HepG2 (cell line): Measurements from ENCODE around the gene CHST3. TPM values are rescaled to one million over a fixed set of nuclear protein-coding genes. Genes with fewer than 3 reads are reported as not detected.

Experiments used
- NR2F6 ChIP-seq, 2 experiments: IDR thresholded peaks; 2 replicates each; pipeline ENCODE4 v1.6.1; 2016; ENCODE audit warnings: antibody characterized with exemption in 1 of 2, mild to moderate bottlenecking in 1 of 2
- SP140L ChIP-seq: sonication (generic); formaldehyde crosslinking; IDR thresholded peaks from 2 replicates; pipeline ENCODE4 v1.4.0; 2020; ENCODE audit warnings: missing genetic modification reagents, borderline replicate concordance
- ZNF335 ChIP-seq: sonication (generic); formaldehyde crosslinking; IDR thresholded peaks from 2 replicates; pipeline ENCODE4 v1.4.0; 2020; ENCODE audit warnings: missing genetic modification reagents
- ZNF776 ChIP-seq: sonication (generic); formaldehyde crosslinking; IDR thresholded peaks from 2 replicates; pipeline ENCODE4 v1.4.0; 2020; ENCODE audit warnings: mild to moderate bottlenecking, missing genetic modification reagents
- ZNF883 ChIP-seq: sonication (generic); formaldehyde crosslinking; IDR thresholded peaks from 2 replicates; pipeline ENCODE4 v1.5.1; 2020; ENCODE audit warnings: mild to moderate bottlenecking, missing genetic modification reagents; ENCODE audit errors: not compliant biosample characterization
- polyA plus RNA-seq, 8 experiments: library from polyadenylated mRNA; depleted of rRNA in 3 of 8; stranded (reverse) in 7 of 8; unstranded in 1 of 8; fragments of >200 nt; fragmentation: Illumina TruSeq in 4 of 8; extraction: Trizol in 4 of 8; gene quantifications; 2 replicates each; pipeline versions ENCODE4 v1.2.1 to v1.2.3, GENCODE V29; 2011 to 2016; ENCODE audit warnings: low read depth in 4 of 8, missing spikeins in 1 of 8, mixed read lengths in 1 of 8; ENCODE audit not compliant: insufficient read depth in 1 of 8
- total RNA-seq, 5 experiments: library from RNA; depleted of rRNA; stranded (reverse); fragments of >200 nt; fragmentation: Illumina TruSeq; extraction: Trizol; gene quantifications; 2 replicates each; pipeline ENCODE4 v1.2.3, GENCODE V29; 2016; ENCODE audit warnings: low read depth in 1 of 5
- TF ChIP-seq, protein P1 (sequence below): sonication (generic); formaldehyde crosslinking; conservative IDR thresholded peaks from 2 replicates; pipeline ENCODE4 v1.8.0; 2022; ENCODE audit warnings: missing genetic modification reagents
- TF ChIP-seq, protein P2 (sequence below): sonication (generic); formaldehyde crosslinking; IDR thresholded peaks from 2 replicates; pipeline ENCODE4 v1.4.0; 2020; ENCODE audit warnings: mild to moderate bottlenecking, missing genetic modification reagents
- TF ChIP-seq, protein P3 (sequence below): sonication (generic); formaldehyde crosslinking; IDR thresholded peaks from 2 replicates; pipeline ENCODE4 v1.4.0; 2020; ENCODE audit warnings: missing genetic modification reagents
- TF ChIP-seq, protein P4 (sequence below): IDR thresholded peaks from 2 replicates; pipeline ENCODE4 v1.6.1; 2016
- TF ChIP-seq, protein P5 (sequence below): sonication (generic); formaldehyde crosslinking; IDR thresholded peaks from 2 replicates; pipeline ENCODE4 v1.5.0; 2020; ENCODE audit warnings: mild to moderate bottlenecking, missing genetic modification reagents
- TF ChIP-seq, protein P6 (sequence below): sonication (generic); formaldehyde crosslinking; IDR thresholded peaks from 2 replicates; pipeline ENCODE4 v1.5.1; 2020; ENCODE audit warnings: missing genetic modification reagents, mild to moderate bottlenecking, borderline replicate concordance
- TF ChIP-seq, protein P7 (sequence below): sonication (generic); formaldehyde crosslinking; IDR thresholded peaks from 2 replicates; pipeline ENCODE4 v1.8.1; 2023; ENCODE audit warnings: missing genetic modification reagents, mild to moderate bottlenecking, borderline replicate concordance
- TF ChIP-seq, protein P8 (sequence below): sonication (generic); formaldehyde crosslinking; IDR thresholded peaks from 2 replicates; pipeline ENCODE4 v1.4.0; 2020; ENCODE audit warnings: missing genetic modification reagents, low read depth, mild to moderate bottlenecking, borderline replicate concordance

CHST3 gene
- total and polyA plus RNA-seq, 2 of the 13 experiments (the other 11 are each of a cell fraction or from before 2014, with no cell fraction given) = 7.2 to 18.7 TPM

DNA sequence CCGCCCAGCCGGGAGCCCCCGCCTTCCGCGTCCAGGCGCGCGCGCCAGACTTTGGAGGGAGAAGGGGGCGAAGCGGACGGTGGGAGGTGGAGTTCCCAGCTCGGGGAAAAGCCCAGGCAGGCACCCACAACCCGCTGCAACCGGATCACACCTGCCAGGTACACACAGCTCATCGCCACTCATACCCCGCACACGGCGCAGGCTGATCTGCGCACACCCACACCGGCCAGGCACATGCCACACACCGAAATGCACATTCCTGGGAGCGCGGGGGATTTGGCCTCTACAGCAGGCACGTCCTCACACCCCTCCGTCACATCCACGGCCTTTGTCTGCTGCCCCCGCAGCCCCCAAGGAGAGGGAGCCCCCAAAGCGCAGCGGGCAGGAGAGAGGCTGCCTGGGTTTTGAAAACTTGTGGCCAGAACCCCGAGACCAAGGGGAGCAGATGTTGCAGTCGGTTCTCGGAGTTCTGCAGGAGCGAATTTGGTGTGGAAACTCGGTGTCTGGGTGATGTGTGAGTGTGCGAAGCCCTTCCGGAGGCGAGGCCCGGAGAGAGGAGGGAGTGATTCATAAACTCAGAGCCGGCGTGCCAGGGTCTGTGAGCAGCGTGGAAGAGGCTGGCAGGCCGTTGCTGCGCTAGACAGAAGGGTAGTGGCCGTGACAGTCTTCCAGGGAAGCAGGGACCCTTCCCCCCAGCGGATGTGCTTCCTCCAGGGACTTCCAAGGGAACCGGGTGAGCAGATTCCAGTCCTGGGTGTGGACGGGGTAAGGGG is 734 bp downstream of the CHST3 start (continued):
- TF ChIP-seq, protein P1, sequence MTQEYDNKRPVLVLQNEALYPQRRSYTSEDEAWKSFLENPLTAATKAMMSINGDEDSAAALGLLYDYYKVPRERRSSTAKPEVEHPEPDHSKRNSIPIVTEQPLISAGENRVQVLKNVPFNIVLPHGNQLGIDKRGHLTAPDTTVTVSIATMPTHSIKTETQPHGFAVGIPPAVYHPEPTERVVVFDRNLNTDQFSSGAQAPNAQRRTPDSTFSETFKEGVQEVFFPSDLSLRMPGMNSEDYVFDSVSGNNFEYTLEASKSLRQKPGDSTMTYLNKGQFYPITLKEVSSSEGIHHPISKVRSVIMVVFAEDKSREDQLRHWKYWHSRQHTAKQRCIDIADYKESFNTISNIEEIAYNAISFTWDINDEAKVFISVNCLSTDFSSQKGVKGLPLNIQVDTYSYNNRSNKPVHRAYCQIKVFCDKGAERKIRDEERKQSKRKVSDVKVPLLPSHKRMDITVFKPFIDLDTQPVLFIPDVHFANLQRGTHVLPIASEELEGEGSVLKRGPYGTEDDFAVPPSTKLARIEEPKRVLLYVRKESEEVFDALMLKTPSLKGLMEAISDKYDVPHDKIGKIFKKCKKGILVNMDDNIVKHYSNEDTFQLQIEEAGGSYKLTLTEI = no peak
- peak; percentile 44 for TF ChIP-seq ZNF776 (CRISPR knock-in tag)
- no peak for TF ChIP-seq ZNF883 (CRISPR knock-in tag)
- TF ChIP-seq, protein P2, sequence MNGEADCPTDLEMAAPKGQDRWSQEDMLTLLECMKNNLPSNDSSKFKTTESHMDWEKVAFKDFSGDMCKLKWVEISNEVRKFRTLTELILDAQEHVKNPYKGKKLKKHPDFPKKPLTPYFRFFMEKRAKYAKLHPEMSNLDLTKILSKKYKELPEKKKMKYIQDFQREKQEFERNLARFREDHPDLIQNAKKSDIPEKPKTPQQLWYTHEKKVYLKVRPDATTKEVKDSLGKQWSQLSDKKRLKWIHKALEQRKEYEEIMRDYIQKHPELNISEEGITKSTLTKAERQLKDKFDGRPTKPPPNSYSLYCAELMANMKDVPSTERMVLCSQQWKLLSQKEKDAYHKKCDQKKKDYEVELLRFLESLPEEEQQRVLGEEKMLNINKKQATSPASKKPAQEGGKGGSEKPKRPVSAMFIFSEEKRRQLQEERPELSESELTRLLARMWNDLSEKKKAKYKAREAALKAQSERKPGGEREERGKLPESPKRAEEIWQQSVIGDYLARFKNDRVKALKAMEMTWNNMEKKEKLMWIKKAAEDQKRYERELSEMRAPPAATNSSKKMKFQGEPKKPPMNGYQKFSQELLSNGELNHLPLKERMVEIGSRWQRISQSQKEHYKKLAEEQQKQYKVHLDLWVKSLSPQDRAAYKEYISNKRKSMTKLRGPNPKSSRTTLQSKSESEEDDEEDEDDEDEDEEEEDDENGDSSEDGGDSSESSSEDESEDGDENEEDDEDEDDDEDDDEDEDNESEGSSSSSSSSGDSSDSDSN (CRISPR knock-in tag) = no peak; the same call in 1 of the 2 replicates
- TF ChIP-seq, protein P3, sequence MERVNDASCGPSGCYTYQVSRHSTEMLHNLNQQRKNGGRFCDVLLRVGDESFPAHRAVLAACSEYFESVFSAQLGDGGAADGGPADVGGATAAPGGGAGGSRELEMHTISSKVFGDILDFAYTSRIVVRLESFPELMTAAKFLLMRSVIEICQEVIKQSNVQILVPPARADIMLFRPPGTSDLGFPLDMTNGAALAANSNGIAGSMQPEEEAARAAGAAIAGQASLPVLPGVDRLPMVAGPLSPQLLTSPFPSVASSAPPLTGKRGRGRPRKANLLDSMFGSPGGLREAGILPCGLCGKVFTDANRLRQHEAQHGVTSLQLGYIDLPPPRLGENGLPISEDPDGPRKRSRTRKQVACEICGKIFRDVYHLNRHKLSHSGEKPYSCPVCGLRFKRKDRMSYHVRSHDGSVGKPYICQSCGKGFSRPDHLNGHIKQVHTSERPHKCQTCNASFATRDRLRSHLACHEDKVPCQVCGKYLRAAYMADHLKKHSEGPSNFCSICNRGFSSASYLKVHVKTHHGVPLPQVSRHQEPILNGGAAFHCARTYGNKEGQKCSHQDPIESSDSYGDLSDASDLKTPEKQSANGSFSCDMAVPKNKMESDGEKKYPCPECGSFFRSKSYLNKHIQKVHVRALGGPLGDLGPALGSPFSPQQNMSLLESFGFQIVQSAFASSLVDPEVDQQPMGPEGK (CRISPR knock-in tag) = no peak; the same call in 1 of the 2 replicates
- no peak for TF ChIP-seq ZNF335 (CRISPR knock-in tag)
- TF ChIP-seq, protein P4, sequence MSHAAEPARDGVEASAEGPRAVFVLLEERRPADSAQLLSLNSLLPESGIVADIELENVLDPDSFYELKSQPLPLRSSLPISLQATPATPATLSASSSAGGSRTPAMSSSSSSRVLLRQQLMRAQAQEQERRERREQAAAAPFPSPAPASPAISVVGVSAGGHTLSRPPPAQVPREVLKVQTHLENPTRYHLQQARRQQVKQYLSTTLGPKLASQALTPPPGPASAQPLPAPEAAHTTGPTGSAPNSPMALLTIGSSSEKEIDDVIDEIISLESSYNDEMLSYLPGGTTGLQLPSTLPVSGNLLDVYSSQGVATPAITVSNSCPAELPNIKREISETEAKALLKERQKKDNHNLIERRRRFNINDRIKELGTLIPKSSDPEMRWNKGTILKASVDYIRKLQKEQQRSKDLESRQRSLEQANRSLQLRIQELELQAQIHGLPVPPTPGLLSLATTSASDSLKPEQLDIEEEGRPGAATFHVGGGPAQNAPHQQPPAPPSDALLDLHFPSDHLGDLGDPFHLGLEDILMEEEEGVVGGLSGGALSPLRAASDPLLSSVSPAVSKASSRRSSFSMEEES (CRISPR knock-in tag) = no peak
- TF ChIP-seq, protein P5, sequence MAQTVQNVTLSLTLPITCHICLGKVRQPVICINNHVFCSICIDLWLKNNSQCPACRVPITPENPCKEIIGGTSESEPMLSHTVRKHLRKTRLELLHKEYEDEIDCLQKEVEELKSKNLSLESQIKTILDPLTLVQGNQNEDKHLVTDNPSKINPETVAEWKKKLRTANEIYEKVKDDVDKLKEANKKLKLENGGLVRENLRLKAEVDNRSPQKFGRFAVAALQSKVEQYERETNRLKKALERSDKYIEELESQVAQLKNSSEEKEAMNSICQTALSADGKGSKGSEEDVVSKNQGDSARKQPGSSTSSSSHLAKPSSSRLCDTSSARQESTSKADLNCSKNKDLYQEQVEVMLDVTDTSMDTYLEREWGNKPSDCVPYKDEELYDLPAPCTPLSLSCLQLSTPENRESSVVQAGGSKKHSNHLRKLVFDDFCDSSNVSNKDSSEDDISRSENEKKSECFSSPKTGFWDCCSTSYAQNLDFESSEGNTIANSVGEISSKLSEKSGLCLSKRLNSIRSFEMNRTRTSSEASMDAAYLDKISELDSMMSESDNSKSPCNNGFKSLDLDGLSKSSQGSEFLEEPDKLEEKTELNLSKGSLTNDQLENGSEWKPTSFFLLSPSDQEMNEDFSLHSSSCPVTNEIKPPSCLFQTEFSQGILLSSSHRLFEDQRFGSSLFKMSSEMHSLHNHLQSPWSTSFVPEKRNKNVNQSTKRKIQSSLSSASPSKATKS = no peak
- TF ChIP-seq, protein P6, sequence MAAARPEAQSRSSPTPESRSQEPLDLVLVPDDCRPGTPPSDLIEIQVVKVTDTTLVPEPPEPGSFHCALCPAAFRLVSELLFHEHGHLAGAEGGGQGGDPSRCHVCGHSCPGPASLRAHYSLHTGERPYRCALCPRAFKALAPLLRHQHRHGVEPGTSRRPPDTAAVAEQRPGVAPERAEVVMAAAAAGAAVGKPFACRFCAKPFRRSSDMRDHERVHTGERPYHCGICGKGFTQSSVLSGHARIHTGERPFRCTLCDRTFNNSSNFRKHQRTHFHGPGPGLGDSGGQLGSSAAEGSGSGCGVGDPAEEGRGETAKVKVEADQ (CRISPR knock-in tag) = no peak
- TF ChIP-seq, protein P7, sequence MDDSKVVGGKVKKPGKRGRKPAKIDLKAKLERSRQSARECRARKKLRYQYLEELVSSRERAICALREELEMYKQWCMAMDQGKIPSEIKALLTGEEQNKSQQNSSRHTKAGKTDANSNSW (CRISPR knock-in tag) = no peak
- TF ChIP-seq, protein P8, sequence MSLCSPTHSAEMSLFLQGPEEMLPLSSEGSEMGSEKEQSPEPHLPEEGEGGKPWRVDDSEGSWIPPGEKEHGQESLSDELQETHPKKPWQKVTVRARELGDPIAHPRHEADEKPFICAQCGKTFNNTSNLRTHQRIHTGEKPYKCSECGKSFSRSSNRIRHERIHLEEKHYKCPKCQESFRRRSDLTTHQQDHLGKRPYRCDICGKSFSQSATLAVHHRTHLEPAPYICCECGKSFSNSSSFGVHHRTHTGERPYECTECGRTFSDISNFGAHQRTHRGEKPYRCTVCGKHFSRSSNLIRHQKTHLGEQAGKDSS (CRISPR knock-in tag) = no peak
- no peak for TF ChIP-seq NR2F6 (IDR thresholded peaks at IDR 0.05)
- no peak for TF ChIP-seq NR2F6 (CRISPR knock-in tag; IDR thresholded peaks at IDR 0.05)
- no peak for TF ChIP-seq SP140L
